Neural cell (in vitro differentiated cells): ENCODE measurements around the gene GIT2. TPM values are rescaled to one million over a fixed set of nuclear protein-coding genes. Genes with fewer than 3 reads are reported as not detected.

ENCODE experiments used
- H2AFZ ChIP-seq: fragments of 200-600, 300-800 bp; sonication (generic), shearing (Covaris generic); 2 replicates; pipeline ENCODE4 v1.6.0; 2014; ENCODE audit warnings: low read depth, mild to moderate bottlenecking, antibody characterized with exemption, low read length, moderate library complexity
- H3F3A ChIP-seq: fragments of 200-600 bp; shearing (Covaris generic); 2 replicates; pipeline ENCODE4 v1.6.1; 2016; ENCODE audit warnings: mild to moderate bottlenecking, moderate library complexity, mixed read lengths, antibody characterized with exemption, low read length; ENCODE audit not compliant: insufficient read depth, poor library complexity, severe bottlenecking
- H3K27ac ChIP-seq: fragments of 200-600, 300-800 bp; sonication (generic), shearing (Covaris generic); 2 replicates; pipeline ENCODE4 v1.5.1; 2014; ENCODE audit warnings: mild to moderate bottlenecking, low read length, moderate library complexity
- H3K27me3 ChIP-seq: fragments of 300-800, 200-600 bp; sonication (generic), shearing (Covaris generic); 2 replicates; pipeline ENCODE4 v1.6.0; 2014; ENCODE audit warnings: mild to moderate bottlenecking, low read depth, low read length, moderate library complexity; ENCODE audit not compliant: insufficient read depth
- H3K36me3 ChIP-seq: fragments of 300-800, 200-600 bp; sonication (generic), shearing (Covaris generic); 2 replicates; pipeline ENCODE4 v1.5.1; 2014; ENCODE audit warnings: mild to moderate bottlenecking, antibody characterized with exemption, low read length, moderate library complexity; ENCODE audit not compliant: insufficient read depth
- H3K4me2 ChIP-seq: fragments of 300-800, 200-600 bp; sonication (generic), shearing (Covaris generic); 2 replicates; pipeline ENCODE4 v1.6.0; 2014; ENCODE audit warnings: mild to moderate bottlenecking, low read length
- H3K4me3 ChIP-seq: fragments of 300-800, 200-600 bp; sonication (generic), shearing (Covaris generic); 2 replicates; pipeline ENCODE4 v1.5.1; 2014; ENCODE audit warnings: mild to moderate bottlenecking, low read length, moderate library complexity
- H3K79me2 ChIP-seq: fragments of 200-600 bp; shearing (Covaris generic); replicated peaks from 2 replicates; pipeline ENCODE4 v1.6.0; 2014; ENCODE audit warnings: mild to moderate bottlenecking, low read length, moderate library complexity; ENCODE audit not compliant: insufficient read depth
- H3K9ac ChIP-seq: fragments of 300-800, 200-600 bp; sonication (generic), shearing (Covaris generic); 2 replicates; pipeline ENCODE4 v1.6.1; 2016; ENCODE audit warnings: mild to moderate bottlenecking, low read length, mixed read lengths
- H3K9me2 ChIP-seq: fragments of 200-600 bp; shearing (Covaris generic); 2 replicates; pipeline ENCODE4 v1.6.1; 2016; ENCODE audit warnings: mild to moderate bottlenecking, low read length, mixed read lengths; ENCODE audit not compliant: insufficient read depth
- H3K9me3 ChIP-seq: fragments of 200-600, 300-800 bp; sonication (generic), shearing (Covaris generic); 2 replicates; pipeline ENCODE4 v1.6.1; 2016; ENCODE audit warnings: mild to moderate bottlenecking, mixed run types, low read length, moderate library complexity, mixed read lengths
- H4K20me1 ChIP-seq: fragments of 200-600 bp; shearing (Covaris generic); 2 replicates; pipeline ENCODE4 v1.6.1; 2016; ENCODE audit warnings: mild to moderate bottlenecking, mixed run types; ENCODE audit not compliant: insufficient read depth
- CTCF ChIP-seq: fragments of 450-650 bp; IDR thresholded peaks from 2 replicates; pipeline ENCODE4 v1.5.1; 2014; ENCODE audit warnings: antibody characterized with exemption, mild to moderate bottlenecking, moderate library complexity; ENCODE audit not compliant: poor library complexity, severe bottlenecking
- EP300 ChIP-seq: fragments of 450-650 bp; conservative IDR thresholded peaks from 2 replicates; pipeline ENCODE4 v1.6.1; 2014; ENCODE audit warnings: antibody characterized with exemption, mild to moderate bottlenecking, moderate library complexity; ENCODE audit not compliant: poor library complexity, severe bottlenecking
- EZH2 ChIP-seq: fragments of 200-600, 300-800 bp; shearing (Covaris generic), sonication (generic); IDR thresholded peaks from 2 replicates; pipeline ENCODE4 v1.6.1; 2014; ENCODE audit warnings: antibody characterized with exemption, low read length, borderline replicate concordance, mild to moderate bottlenecking; ENCODE audit not compliant: insufficient read depth, poor library complexity, severe bottlenecking
- MXI1 ChIP-seq: fragments of 450-650 bp; conservative IDR thresholded peaks from 2 replicates; pipeline ENCODE4 v1.6.1; 2014; ENCODE audit warnings: antibody characterized with exemption, mild to moderate bottlenecking; ENCODE audit not compliant: poor library complexity, severe bottlenecking
- POLR2AphosphoS5 ChIP-seq: IDR thresholded peaks from 2 replicates; pipeline ENCODE4 v1.6.1; 2012
- RAD21 ChIP-seq: fragments of 450-650 bp; conservative IDR thresholded peaks from 2 replicates; pipeline ENCODE4 v1.6.1; 2014; ENCODE audit warnings: antibody characterized with exemption, mild to moderate bottlenecking, moderate library complexity
- REST ChIP-seq: IDR thresholded peaks from 2 replicates; pipeline ENCODE4 v1.6.1; 2012; ENCODE audit warnings: borderline replicate concordance
- SMC3 ChIP-seq: fragments of 450-650 bp; conservative IDR thresholded peaks from 2 replicates; pipeline ENCODE4 v1.6.1; 2014; ENCODE audit warnings: antibody characterized with exemption, mild to moderate bottlenecking, moderate library complexity; ENCODE audit not compliant: poor library complexity
- TAF1 ChIP-seq: IDR thresholded peaks from 2 replicates; pipeline ENCODE4 v1.6.1; 2012; ENCODE audit warnings: low read depth
- polyA plus RNA-seq: library from polyadenylated mRNA; depleted of rRNA; stranded (reverse); fragments of >200 nt; gene quantifications from 2 replicates; pipeline ENCODE4 v1.2.3, GENCODE V29; 2014

GIT2 gene
- polyA plus RNA-seq, 1 donor from 2014 or later = 14.2 TPM

GRCh38 chr12:110007881-110008280 lies 11.7 kb upstream of the GIT2 start:
- H3K9me3 ChIP-seq = no peaks in the 10 kb centered on the region
- no peaks in the 10 kb centered on the region for H3K9me2 ChIP-seq
- H3K4me2 ChIP-seq = no peak overlapping the region
- no peak overlapping the region for H3K4me3 ChIP-seq
- H3K9ac ChIP-seq = no peak overlapping the region
- no peaks in the 10 kb centered on the region for H3F3A ChIP-seq
- no peak overlapping the region for H3K27ac ChIP-seq
- no peak for TF ChIP-seq SMC3
- TF ChIP-seq RAD21 = no peak
- TF ChIP-seq EP300 = no peak
- no peak for TF ChIP-seq MXI1
- TF ChIP-seq EZH2 = no peak
- TF ChIP-seq POLR2AphosphoS5 = no peak
- no peak for TF ChIP-seq TAF1
- TF ChIP-seq REST = no peak
- no peak for TF ChIP-seq CTCF
- H4K20me1 ChIP-seq = no peaks in the 10 kb centered on the region
- no peaks in the 10 kb centered on the region for H3K36me3 ChIP-seq
- no peak overlapping the region for H2AFZ ChIP-seq
- no peaks in the 10 kb centered on the region for H3K79me2 ChIP-seq
- H3K27me3 ChIP-seq = no peaks in the 10 kb centered on the region

GRCh38 chr12:110006115-110006514 lies 9.9 kb upstream of the GIT2 start:
- Histone ChIP-seq H3K27ac (no peak overlapping the region), H4K20me1 (no peaks in the 10 kb centered on the region), H3K36me3 (no peaks in the 10 kb centered on the region), H3K4me3 (no peak overlapping the region), H2AFZ (no peak overlapping the region), H3K79me2 (no peaks in the 10 kb centered on the region), H3K9ac (no peak overlapping the region), H3K27me3 (no peaks in the 10 kb centered on the region), H3K4me2 (no peak overlapping the region), H3F3A (no peaks in the 10 kb centered on the region), H3K9me2 (no peaks in the 10 kb centered on the region), H3K9me3 (no peaks in the 10 kb centered on the region)
- TF ChIP-seq CTCF (no peak), SMC3 (no peak), EP300 (no peak), POLR2AphosphoS5 (no peak), MXI1 (no peak), TAF1 (no peak), RAD21 (no peak), REST (no peak), EZH2 (no peak)
